PC-9 (cell line): Measurements from ENCODE around the gene COL23A1.

Experiments used
- CTCF ChIP-seq: fragments of 200-600 bp; sonication (generic); conservative IDR thresholded peaks from 2 replicates; pipeline ENCODE4 v1.6.1; 2017; ENCODE audit warnings: mixed run types, antibody characterized with exemption, mild to moderate bottlenecking, moderate library complexity
- EZH2 ChIP-seq: fragments of 200-600 bp; sonication (generic); IDR thresholded peaks from 2 replicates; pipeline ENCODE4 v1.8.0; 2017; ENCODE audit warnings: antibody characterized with exemption, low read depth

DNA sequence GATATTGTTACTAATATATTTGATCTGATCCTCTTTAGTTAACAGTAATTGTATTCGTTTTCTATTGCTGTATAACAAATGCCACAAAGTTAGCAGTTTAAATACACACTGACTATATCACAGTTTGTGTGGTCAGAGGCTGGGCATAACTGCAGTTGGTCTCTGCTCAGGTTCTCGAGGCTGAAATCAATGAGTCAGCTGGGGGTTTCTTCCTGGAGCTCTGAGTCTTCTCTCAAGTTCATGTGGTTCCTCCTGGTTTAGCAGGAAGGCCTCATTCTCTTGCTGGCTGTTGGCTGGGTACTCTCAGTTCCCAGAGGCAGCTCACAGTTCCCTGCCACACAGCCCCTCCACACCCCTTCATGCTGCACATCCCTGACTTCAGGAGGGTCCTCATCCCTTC lies 20.7 kb downstream of the COL23A1 start:
- TF ChIP-seq CTCF (no peak), EZH2 (no peak)
